Left lung (tissue), 14 donors: ENCODE results near the gene LRIF1. TPM values are rescaled to one million over a fixed set of nuclear protein-coding genes. Genes with fewer than 3 reads are reported as not detected.
"Not testable (repeated sequence)": the region's sequence is repeated elsewhere in the genome, so short reads cannot be mapped to it uniquely, and the experiment has no call there.

Experiments used
- ATAC-seq: fragments of 200-7000 bp; cut with Tn5 transposase; one replicate; pipeline ENCODE4 v1.9.1; 2020; ENCODE audit warnings: moderate library complexity
- DNase-seq, 4 donors: peaks; one replicate each; pipeline ENCODE4 v3.0.0-alpha.2; 2013 to 2020
- H3K27ac ChIP-seq, 2 donors: fragments of 200-600 bp; sonication (generic) in 1 of 2; one replicate each; pipeline versions ENCODE4 v1.5.0 to v1.8.0; 2020 to 2021
- H3K27me3 ChIP-seq, 2 donors: fragments of 200-600 bp; sonication (generic) in 1 of 2; one replicate each; pipeline versions ENCODE4 v1.5.0 to v1.8.0; 2020 to 2021
- H3K36me3 ChIP-seq, 2 donors: fragments of 200-600 bp; sonication (generic) in 1 of 2; one replicate each; pipeline versions ENCODE4 v1.5.0 to v1.8.0; 2020 to 2021
- H3K4me1 ChIP-seq, 2 donors: fragments of 200-600 bp; one replicate each; pipeline ENCODE4 v1.8.0; 2021
- H3K4me3 ChIP-seq, 2 donors: fragments of 200-600 bp; sonication (generic) in 1 of 2; one replicate each; pipeline versions ENCODE4 v1.5.0 to v1.8.0; 2020 to 2021; ENCODE audit warnings: mild to moderate bottlenecking in 1 of 2
- H3K9me3 ChIP-seq, 2 donors: fragments of 200-600 bp; sonication (generic) in 1 of 2; one replicate each; pipeline versions ENCODE4 v1.5.0 to v1.8.0; 2020 to 2021
- intact Hi-C, 2 donors: fragments of 100-400 bp; cut with DNase I; formaldehyde crosslinking; loops; one replicate each; pipeline versions ENCODE4 v1.11.2 to v1.14.2; 2022
- long read RNA-seq, 12 donors: library from polyadenylated mRNA in 2 of 12; unstranded in 2 of 12; transcript quantifications; one replicate each; pipeline ENCODE4 v2.0.0 and lab custom pipeline, GENCODE V29; 2019 to 2026
- polyA plus RNA-seq, 6 donors: library from polyadenylated mRNA; unstranded; fragments of 120-200 nt; gene quantifications; one replicate each; pipeline ENCODE4 v1.2.1, GENCODE V29; 2013; ENCODE audit not compliant: insufficient read length in 6 of 6
- total RNA-seq, 2 donors: library from RNA; stranded (reverse); fragmentation: NEBNext Ultra II Directional; extraction: Animal tissue kit (Norgen Biotek cat#: 25700); gene quantifications; one replicate each; pipeline ENCODE4 v1.2.1, GENCODE V29; 2021
- TF ChIP-seq, protein P1 (sequence below), 2 donors: fragments of 200-600 bp; sonication (generic) in 1 of 2; IDR thresholded peaks; one replicate each; pipeline versions ENCODE4 v1.5.0 to v1.8.0; 2021; ENCODE audit warnings: antibody characterized with exemption in 2 of 2
- donor health status: DM: no; HTN: yes; CAD: no.
- donor health status: DM: no; HTN: no; CAD: no.

LRIF1 gene, protein sequence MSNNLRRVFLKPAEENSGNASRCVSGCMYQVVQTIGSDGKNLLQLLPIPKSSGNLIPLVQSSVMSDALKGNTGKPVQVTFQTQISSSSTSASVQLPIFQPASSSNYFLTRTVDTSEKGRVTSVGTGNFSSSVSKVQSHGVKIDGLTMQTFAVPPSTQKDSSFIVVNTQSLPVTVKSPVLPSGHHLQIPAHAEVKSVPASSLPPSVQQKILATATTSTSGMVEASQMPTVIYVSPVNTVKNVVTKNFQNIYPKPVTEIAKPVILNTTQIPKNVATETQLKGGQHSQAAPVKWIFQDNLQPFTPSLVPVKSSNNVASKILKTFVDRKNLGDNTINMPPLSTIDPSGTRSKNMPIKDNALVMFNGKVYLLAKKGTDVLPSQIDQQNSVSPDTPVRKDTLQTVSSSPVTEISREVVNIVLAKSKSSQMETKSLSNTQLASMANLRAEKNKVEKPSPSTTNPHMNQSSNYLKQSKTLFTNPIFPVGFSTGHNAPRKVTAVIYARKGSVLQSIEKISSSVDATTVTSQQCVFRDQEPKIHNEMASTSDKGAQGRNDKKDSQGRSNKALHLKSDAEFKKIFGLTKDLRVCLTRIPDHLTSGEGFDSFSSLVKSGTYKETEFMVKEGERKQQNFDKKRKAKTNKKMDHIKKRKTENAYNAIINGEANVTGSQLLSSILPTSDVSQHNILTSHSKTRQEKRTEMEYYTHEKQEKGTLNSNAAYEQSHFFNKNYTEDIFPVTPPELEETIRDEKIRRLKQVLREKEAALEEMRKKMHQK
- 1 to 10 TPM; 6.3 to 8.8 TPM for total RNA-seq
- polyA plus RNA-seq = 10 to 100 TPM; 11.5 to 14.7 (median 13.4) TPM
- long read RNA-seq, donor 1, partial matches to known transcripts = 0 of 3 reads
- long read RNA-seq, donor 1, other reads (novel, unspliced or antisense) = 0 of 3 reads
- long read RNA-seq, donor 2, partial matches to known transcripts = 0 of 3 reads
- long read RNA-seq, donor 2, other reads (novel, unspliced or antisense) = 0 of 3 reads
- long read RNA-seq, donor 3 = 0 reads
- long read RNA-seq, donor 4, partial matches to known transcripts = 5 of 6 reads
- long read RNA-seq, donor 4, other reads (novel, unspliced or antisense) = 0 of 6 reads
- long read RNA-seq, donor 5 = 0 reads
- long read RNA-seq, donor 6, partial matches to known transcripts = 0 of 2 reads
- long read RNA-seq, donor 6, other reads (novel, unspliced or antisense) = 0 of 2 reads
- long read RNA-seq, donor 7, partial matches to known transcripts = 0 of 1 reads
- long read RNA-seq, donor 7, other reads (novel, unspliced or antisense) = 0 of 1 reads
- long read RNA-seq, donor 8, partial matches to known transcripts = 0 of 2 reads
- long read RNA-seq, donor 8, other reads (novel, unspliced or antisense) = 0 of 2 reads
- long read RNA-seq, donor 9 = 0 reads
- long read RNA-seq, donor 10, partial matches to known transcripts = 0 of 3 reads
- long read RNA-seq, donor 10, other reads (novel, unspliced or antisense) = 1 of 3 reads
- long read RNA-seq, donor 11, partial matches to known transcripts = 0 of 1 reads
- long read RNA-seq, donor 11, other reads (novel, unspliced or antisense) = 0 of 1 reads
- long read RNA-seq, donor 12, partial matches to known transcripts = 0 of 2 reads
- long read RNA-seq, donor 12, other reads (novel, unspliced or antisense) = 0 of 2 reads

DNA sequence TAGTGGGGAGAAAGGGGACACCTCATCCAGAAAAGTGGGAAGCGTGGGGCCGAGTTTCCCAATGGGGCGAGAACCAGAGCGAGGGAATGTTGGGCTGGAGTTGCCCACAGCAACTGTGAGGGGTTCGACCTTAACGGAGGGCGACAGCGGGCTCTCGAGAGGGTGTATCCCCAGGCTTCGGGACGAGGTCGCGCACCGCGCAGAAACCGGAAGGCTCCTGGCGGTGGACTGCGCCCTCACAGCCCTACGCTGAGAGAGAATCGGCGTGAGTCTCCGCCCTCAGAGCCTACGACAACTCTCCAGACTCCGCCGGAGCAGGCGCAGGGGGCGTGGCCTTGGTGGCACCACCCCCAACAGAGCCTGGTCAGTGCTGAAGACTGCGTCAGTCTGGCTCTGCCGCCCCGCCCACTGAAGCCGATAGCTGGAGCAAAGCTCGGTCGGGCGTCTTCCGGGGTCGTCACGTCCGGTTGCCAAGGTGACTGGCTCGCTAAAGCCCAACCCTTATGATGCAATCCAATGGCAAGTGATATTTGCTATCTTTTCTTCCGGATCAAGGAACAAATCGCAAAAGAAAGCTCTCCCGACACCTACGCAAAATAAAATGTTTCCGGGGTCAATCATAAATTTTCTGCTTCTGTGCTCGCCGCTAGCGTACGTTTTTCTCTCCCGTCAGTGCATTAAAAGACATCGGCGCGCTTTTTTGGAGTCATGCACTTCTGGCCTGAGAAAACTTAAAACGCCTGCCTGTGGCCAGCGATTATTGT is at the start of gene LRIF1:
Gene LRIF1, minus strand, starts transcription at position 232 of the 764 bp plus-strand sequence. CDS start 234 bp downstream, outside the sequence.
- Histone ChIP-seq H3K4me3 (peak within 1 kb of the TSS; percentile 56 to 58), H3K9me3 (peaks cover 0 to 50% of the 10 kb centered on the region in 2 donors), H3K27me3 (peaks cover 12 to 24% of the 10 kb centered on the region in 2 donors), H3K27ac (peak within 1 kb of the TSS; percentile 91 to 98), H3K36me3 (no peaks in the 10 kb centered on the region), H3K4me1 (peaks cover 0 to 10% of the 10 kb centered on the region in 2 donors)
- TF ChIP-seq, protein P1, sequence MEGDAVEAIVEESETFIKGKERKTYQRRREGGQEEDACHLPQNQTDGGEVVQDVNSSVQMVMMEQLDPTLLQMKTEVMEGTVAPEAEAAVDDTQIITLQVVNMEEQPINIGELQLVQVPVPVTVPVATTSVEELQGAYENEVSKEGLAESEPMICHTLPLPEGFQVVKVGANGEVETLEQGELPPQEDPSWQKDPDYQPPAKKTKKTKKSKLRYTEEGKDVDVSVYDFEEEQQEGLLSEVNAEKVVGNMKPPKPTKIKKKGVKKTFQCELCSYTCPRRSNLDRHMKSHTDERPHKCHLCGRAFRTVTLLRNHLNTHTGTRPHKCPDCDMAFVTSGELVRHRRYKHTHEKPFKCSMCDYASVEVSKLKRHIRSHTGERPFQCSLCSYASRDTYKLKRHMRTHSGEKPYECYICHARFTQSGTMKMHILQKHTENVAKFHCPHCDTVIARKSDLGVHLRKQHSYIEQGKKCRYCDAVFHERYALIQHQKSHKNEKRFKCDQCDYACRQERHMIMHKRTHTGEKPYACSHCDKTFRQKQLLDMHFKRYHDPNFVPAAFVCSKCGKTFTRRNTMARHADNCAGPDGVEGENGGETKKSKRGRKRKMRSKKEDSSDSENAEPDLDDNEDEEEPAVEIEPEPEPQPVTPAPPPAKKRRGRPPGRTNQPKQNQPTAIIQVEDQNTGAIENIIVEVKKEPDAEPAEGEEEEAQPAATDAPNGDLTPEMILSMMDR (IDR thresholded peaks at IDR 0.05) = peak; percentile 20 to 72
- ATAC-seq = peak; percentile 100
- peak; percentile 94 to 100 (median 99) for DNase-seq
- intact Hi-C loops = no loop called here

DNA sequence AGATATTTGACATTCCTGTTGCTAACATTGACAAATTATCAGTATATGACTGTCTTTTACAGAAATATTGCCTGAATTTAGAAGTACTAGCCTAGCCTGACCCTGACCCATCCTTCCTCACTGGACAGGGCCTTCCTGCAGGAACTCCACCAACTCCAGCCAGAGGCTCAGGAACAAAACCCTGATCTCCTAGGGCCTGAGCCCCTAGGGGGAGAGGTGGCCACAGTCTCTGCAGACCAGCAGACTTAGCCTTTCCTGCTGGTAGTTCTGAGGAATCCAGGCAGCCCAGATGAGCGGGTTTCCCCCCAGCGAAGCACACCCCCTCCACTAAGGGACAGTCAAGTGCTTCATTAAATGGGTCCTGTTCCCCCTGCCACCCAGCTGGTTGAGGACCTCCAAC is 44.3 kb upstream of the LRIF1 start:
- Histone ChIP-seq H3K4me3 (no peak overlapping the region), H3K27me3 (no peaks in the 10 kb centered on the region), H3K9me3 (peaks cover 0 to 25% of the 10 kb centered on the region in 2 donors), H3K27ac (no peak overlapping the region), H3K4me1 (no peaks in the 10 kb centered on the region), H3K36me3 (no peaks in the 10 kb centered on the region)
- DNase-seq (no peak), ATAC-seq (no peak)
- TF ChIP-seq, protein P1 (IDR thresholded peaks at IDR 0.05) = no peak
- intact Hi-C loops = no loop called here

DNA sequence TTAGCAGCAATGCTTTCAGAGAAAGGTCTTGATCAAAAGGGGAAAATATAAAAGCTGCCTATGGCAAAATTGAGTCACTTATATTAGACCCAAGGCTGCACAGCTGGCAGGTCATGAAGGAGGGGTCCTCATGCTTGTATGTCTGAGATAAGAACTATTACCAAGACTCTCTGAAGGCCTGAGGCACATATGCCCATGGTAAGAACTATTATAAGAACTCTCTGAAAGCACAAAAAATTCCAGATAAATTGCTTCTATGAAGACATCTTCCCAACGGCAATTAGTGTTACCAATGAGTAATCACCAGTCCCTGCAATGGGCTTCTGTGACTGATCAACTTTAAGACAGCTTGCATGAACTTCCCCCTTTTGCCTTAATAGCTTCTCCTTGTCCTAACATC is 42.8 kb upstream of the LRIF1 start:
- H3K4me1 ChIP-seq = no peaks in the 10 kb centered on the region
- no peak overlapping the region for H3K4me3 ChIP-seq
- H3K36me3 ChIP-seq = no peaks in the 10 kb centered on the region
- no peak for ATAC-seq
- intact Hi-C loops = no loop called here
- TF ChIP-seq, protein P1 (IDR thresholded peaks at IDR 0.05) = no peak
- no peak for DNase-seq
- peaks cover 0 to 25% of the 10 kb centered on the region in 2 donors for H3K9me3 ChIP-seq
- H3K27ac ChIP-seq = no peak overlapping the region
- H3K27me3 ChIP-seq = no peaks in the 10 kb centered on the region

DNA sequence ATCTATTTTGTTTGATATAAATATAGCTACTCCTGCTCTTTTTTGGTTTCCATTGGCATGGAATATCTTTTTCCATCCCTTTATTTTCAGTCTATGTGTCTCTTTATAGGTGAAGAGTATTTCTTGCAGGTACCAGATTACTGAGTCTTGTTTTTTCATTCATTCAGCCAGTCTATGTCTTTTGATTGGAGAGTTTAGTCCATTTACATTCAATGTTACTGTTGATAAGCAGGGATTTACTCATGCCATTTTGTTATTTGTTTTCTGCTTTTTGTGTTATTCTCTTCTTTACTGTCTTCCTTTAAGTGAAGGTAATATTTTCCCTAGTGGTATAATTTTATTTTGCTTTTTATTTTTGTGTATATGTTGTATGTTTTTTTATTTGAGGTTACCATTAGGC is 35.9 kb upstream of the LRIF1 start:
- ATAC-seq, H3K4me1 ChIP-seq, H3K27me3 ChIP-seq, H3K27ac ChIP-seq, H3K36me3 ChIP-seq, intact Hi-C loops, DNase-seq, H3K4me3 ChIP-seq: not testable (repeated sequence)
- peaks cover 0 to 12% of the 10 kb centered on the region in 2 donors for H3K9me3 ChIP-seq
